K562 (cell line): Measurements from ENCODE around the gene DHCR24. TPM values are rescaled to one million over a fixed set of nuclear protein-coding genes. Genes with fewer than 3 reads are reported as not detected.

ENCODE experiments used
- ATAC-seq: fragments of 200-7000 bp; cut with Tn5 transposase; 3 replicates; pipeline ENCODE4 v1.9.1; 2020; ENCODE audit warnings: moderate library complexity
- BruUV-seq: library from RNA; stranded (reverse); fragments of 400-500 nt; replicated peaks from 2 replicates; lab custom pipeline; 2021; lab: Mats Ljungman, UMichigan
- CTCF ChIA-PET: fragments of 300-600 bp; formaldehyde crosslinking; extraction: SDS; loops from one replicate; lab custom pipeline; 2021; ENCODE audit warnings: low intra/inter-chr PET ratio; lab: Yijun Ruan, JAX
- POLR2A ChIA-PET: fragments of 300-600, 350-650 bp; sonication (Branson Sonifier 250); formaldehyde crosslinking; extraction: SDS; loops from one replicate; lab custom pipeline; 2021; ENCODE audit warnings: antibody characterized with exemption, inconsistent platforms; lab: Yijun Ruan, JAX
- DNase-seq, 4 experiments: peaks; one replicate each; pipeline versions ENCODE4 v3.0.0 to v3.0.0-alpha.2; 2011 to 2018; ENCODE audit warnings: low spot score in 3 of 4, mixed read lengths in 3 of 4; ENCODE audit errors: extremely low read depth in 1 of 4
- FAIRE-seq: peaks from 2 replicates; lab custom pipeline; 2011; peaks lifted over from hg19 to GRCh38; lab: Jason Lieb, UNC
- H2AFZ ChIP-seq: 2 replicates; pipeline ENCODE4 v1.6.0; 2011; ENCODE audit warnings: low read depth, low read length, control low read depth, inconsistent platforms
- H3K27ac ChIP-seq: fragments of 200-600 bp; 3 replicates; pipeline ENCODE4 v1.8.0; 2011; ENCODE audit warnings: low read depth, mild to moderate bottlenecking, control low read depth, inconsistent platforms, low read length, moderate library complexity, mixed read lengths; ENCODE audit errors: extremely low read depth
- H3K27me3 ChIP-seq, 2 experiments: fragments of 300-600 bp in 1 of 2; 2 replicates in 1 of 2; 3 replicates in 1 of 2; pipeline versions ENCODE4 v1.6.0 to v1.8.0; 2011; ENCODE audit warnings: inconsistent platforms in 2 of 2, low read length in 2 of 2, mild to moderate bottlenecking in 1 of 2, mixed read lengths in 1 of 2, moderate library complexity in 1 of 2; ENCODE audit not compliant: control insufficient read depth in 2 of 2, insufficient read depth in 2 of 2
- H3K36me3 ChIP-seq: fragments of 300-600 bp; 3 replicates; pipeline ENCODE4 v1.8.0; 2011; ENCODE audit warnings: mild to moderate bottlenecking, low read length, inconsistent platforms; ENCODE audit not compliant: control insufficient read depth, insufficient read depth
- H3K4me1 ChIP-seq, 2 experiments: fragments of 200-600 bp in 1 of 2; replicated peaks in 1 of 2; 2 replicates in 1 of 2; 3 replicates in 1 of 2; pipeline versions ENCODE4 v1.5.1 to v1.8.0; 2011; ENCODE audit warnings: inconsistent platforms in 2 of 2, low read length in 2 of 2, mild to moderate bottlenecking in 1 of 2, mixed read lengths in 1 of 2, moderate library complexity in 1 of 2; ENCODE audit not compliant: control insufficient read depth in 2 of 2, insufficient read depth in 2 of 2
- H3K4me2 ChIP-seq: 2 replicates; pipeline ENCODE4 v1.6.1; 2011; ENCODE audit warnings: low read length, control low read depth, inconsistent platforms, mixed read lengths; ENCODE audit not compliant: insufficient read depth
- H3K4me3 ChIP-seq: fragments of 200-600 bp; sonication (generic), shearing (Covaris generic); 2 replicates; pipeline ENCODE4 v1.5.1; 2016; ENCODE audit warnings: control low read depth, inconsistent platforms
- H3K79me2 ChIP-seq: fragments of 200-600 bp; 3 replicates; pipeline ENCODE4 v1.8.0; 2011; ENCODE audit warnings: low read length, inconsistent platforms; ENCODE audit not compliant: control insufficient read depth, insufficient read depth
- H3K9ac ChIP-seq, 2 experiments: 2 replicates each; pipeline versions ENCODE4 v1.6.0 to v1.6.1; 2011; ENCODE audit warnings: low read depth in 2 of 2, low read length in 2 of 2, control low read depth in 1 of 2, inconsistent platforms in 1 of 2, mild to moderate bottlenecking in 1 of 2, mixed read lengths in 1 of 2; ENCODE audit not compliant: insufficient read depth in 1 of 2
- H3K9me1 ChIP-seq: one replicate; pipeline ENCODE4 v1.6.0; 2011; ENCODE audit warnings: inconsistent platforms, mild to moderate bottlenecking, low read length, moderate library complexity; ENCODE audit not compliant: control insufficient read depth, insufficient read depth
- H3K9me3 ChIP-seq: replicated peaks from 2 replicates; pipeline ENCODE4 v1.5.1; 2011; ENCODE audit warnings: low read depth, low read length, inconsistent platforms; ENCODE audit not compliant: control insufficient read depth, insufficient read depth
- H4K20me1 ChIP-seq: replicated peaks from 2 replicates; pipeline ENCODE4 v1.6.1; 2011; ENCODE audit warnings: low read length, inconsistent platforms, mixed read lengths; ENCODE audit not compliant: control insufficient read depth, insufficient read depth
- MGA ChIP-seq: fragments of 450-650 bp; IDR thresholded peaks from 2 replicates; pipeline ENCODE4 v1.6.1; 2016; ENCODE audit warnings: mild to moderate bottlenecking, moderate library complexity
- PPARD ChIP-seq: fragments of 250-450 bp; sonication (Bioruptor Pico); IDR thresholded peaks from 2 replicates; pipeline ENCODE4 v1.8.0; 2022; ENCODE audit warnings: inconsistent platforms, mild to moderate bottlenecking, moderate library complexity
- SMAD3 ChIP-seq: fragments of 450-650 bp; formaldehyde crosslinking; conservative IDR thresholded peaks from 2 replicates; pipeline ENCODE4 v1.4.0; 2020; ENCODE audit warnings: mild to moderate bottlenecking
- SNRNP70 ChIP-seq: fragments of 200-400 bp; formaldehyde crosslinking; optimal IDR thresholded peaks from 2 replicates; pipeline ENCODE3; 2017; ENCODE audit warnings: low read depth, low read length
- SRSF7 ChIP-seq: fragments of 200-400 bp; formaldehyde crosslinking; optimal IDR thresholded peaks from 2 replicates; pipeline ENCODE3; 2017; ENCODE audit warnings: mild to moderate bottlenecking, low read depth, low read length
- STAT5B ChIP-seq: fragments of 250-450 bp; sonication (Bioruptor Pico); IDR thresholded peaks from 2 replicates; pipeline ENCODE4 v1.8.0; 2021; ENCODE audit warnings: mild to moderate bottlenecking, inconsistent platforms
- ZNF592 ChIP-seq: fragments of 450-650 bp; IDR thresholded peaks from 2 replicates; pipeline ENCODE4 v1.6.1; 2017; ENCODE audit warnings: antibody characterized with exemption, mild to moderate bottlenecking
- WGBS: fragments of 100-300 bp; shearing (Covaris generic); methylation state at CpG from one replicate; pipeline ENCODE4 v1.1.6; 2016; ENCODE audit warnings: low coverage, mixed read lengths; ENCODE audit not compliant: insufficient coverage; ENCODE audit errors: missing lambda C conversion rate; 5-methylcytosine and 5-hydroxymethylcytosine counted together
- in situ Hi-C: fragments of 300-500 bp; cut with MboI; formaldehyde crosslinking; loops from 4 replicates; pipeline ENCODE4 v1.15.0; 2018; ENCODE audit warnings: inconsistent platforms, mixed read lengths
- intact Hi-C: fragments of 100-400 bp; cut with micrococcal nuclease; formaldehyde crosslinking; loops from 2 replicates; pipeline ENCODE4 v1.14.2; 2022
- polyA plus RNA-seq, 8 experiments: library from polyadenylated mRNA; depleted of rRNA in 4 of 8; stranded (reverse) in 5 of 8; unstranded in 3 of 8; fragments of >200 nt; fragmentation: Nextera tagmentation in 2 of 8; fragmentation: Illumina TruSeq in 1 of 8; extraction: Ambion mirVana in 2 of 8; extraction: Trizol in 1 of 8; gene quantifications; 2 replicates each; pipeline versions ENCODE4 v1.2.1 to v1.2.3, GENCODE V29; 2011 to 2014; ENCODE audit warnings: inconsistent platforms in 1 of 8, missing spikeins in 1 of 8
- total RNA-seq, 7 experiments: library from RNA; depleted of rRNA in 6 of 7; stranded (reverse); fragments of >200 nt in 6 of 7; fragmentation: Illumina TruSeq in 2 of 7; extraction: Trizol in 2 of 7; gene quantifications; 2 replicates each; pipeline versions ENCODE4 v1.2.1 to v1.2.3, GENCODE V29; 2011 to 2021; ENCODE audit warnings: low replicate concordance in 1 of 7

The DHCR24 gene
- total and polyA plus RNA-seq, 9 of the 15 experiments (the other 6 are each of a cell fraction or from before 2014, with no cell fraction given) = 23.4 to 161 (median 79.9) TPM

- no peak for FAIRE-seq
- in situ Hi-C loops = no loop called here
- TF ChIP-seq PPARD (CRISPR knock-in tag) (no peak), STAT5B (CRISPR knock-in tag) (no peak), SRSF7 (no peak), ZNF592 (no peak), SMAD3 (CRISPR knock-in tag) (no peak), SNRNP70 (no peak), MGA (no peak)
Observed at GRCh38 chr1:54816951-54817350, 70.0 kb downstream of the DHCR24 start.

More at GRCh38 chr1:54816951-54817350, 70.0 kb downstream of the DHCR24 start:
- Histone ChIP-seq H3K4me3 (no peak overlapping the region), H3K9ac (no peak overlapping the region), H3K36me3 (no peaks in the 10 kb centered on the region), H3K9me3 (no peaks in the 10 kb centered on the region), H3K9me1 (no peaks in the 10 kb centered on the region), H3K27ac (no peak overlapping the region), H2AFZ (no peak overlapping the region), H4K20me1 (no peaks in the 10 kb centered on the region), H3K4me1 (no peaks in the 10 kb centered on the region), H3K79me2 (no peaks in the 10 kb centered on the region), H3K27me3 (peaks cover 33 to 65% of the 10 kb centered on the region in 2 experiments), H3K4me2 (no peak overlapping the region)
- ATAC-seq = no peak
- intact Hi-C loops = no loop called here
- BruUV-seq = no TSS peak
- CTCF ChIA-PET = no interaction called here
- WGBS = 0% methylated on average over 13 of the region's 13 CpGs
- POLR2A ChIA-PET = no interaction called here
- DNase-seq = no peak
